Panc1 (cell line): ENCODE results near the gene CARTPT.

Source experiments
- TF ChIP-seq, protein P1 (sequence below), 2 experiments: IDR thresholded peaks; 2 replicates each; pipeline ENCODE4 v1.6.1; 2011 to 2012; ENCODE audit warnings: low read depth in 2 of 2, control low read depth in 1 of 2, low read length in 1 of 2, mild to moderate bottlenecking in 1 of 2, moderate library complexity in 1 of 2; ENCODE audit not compliant: insufficient read depth in 1 of 2
- TF ChIP-seq, protein P2 (sequence below): fragments of 450-650 bp; IDR thresholded peaks from 2 replicates; pipeline ENCODE4 v1.5.1; 2017; ENCODE audit warnings: mild to moderate bottlenecking

DNA sequence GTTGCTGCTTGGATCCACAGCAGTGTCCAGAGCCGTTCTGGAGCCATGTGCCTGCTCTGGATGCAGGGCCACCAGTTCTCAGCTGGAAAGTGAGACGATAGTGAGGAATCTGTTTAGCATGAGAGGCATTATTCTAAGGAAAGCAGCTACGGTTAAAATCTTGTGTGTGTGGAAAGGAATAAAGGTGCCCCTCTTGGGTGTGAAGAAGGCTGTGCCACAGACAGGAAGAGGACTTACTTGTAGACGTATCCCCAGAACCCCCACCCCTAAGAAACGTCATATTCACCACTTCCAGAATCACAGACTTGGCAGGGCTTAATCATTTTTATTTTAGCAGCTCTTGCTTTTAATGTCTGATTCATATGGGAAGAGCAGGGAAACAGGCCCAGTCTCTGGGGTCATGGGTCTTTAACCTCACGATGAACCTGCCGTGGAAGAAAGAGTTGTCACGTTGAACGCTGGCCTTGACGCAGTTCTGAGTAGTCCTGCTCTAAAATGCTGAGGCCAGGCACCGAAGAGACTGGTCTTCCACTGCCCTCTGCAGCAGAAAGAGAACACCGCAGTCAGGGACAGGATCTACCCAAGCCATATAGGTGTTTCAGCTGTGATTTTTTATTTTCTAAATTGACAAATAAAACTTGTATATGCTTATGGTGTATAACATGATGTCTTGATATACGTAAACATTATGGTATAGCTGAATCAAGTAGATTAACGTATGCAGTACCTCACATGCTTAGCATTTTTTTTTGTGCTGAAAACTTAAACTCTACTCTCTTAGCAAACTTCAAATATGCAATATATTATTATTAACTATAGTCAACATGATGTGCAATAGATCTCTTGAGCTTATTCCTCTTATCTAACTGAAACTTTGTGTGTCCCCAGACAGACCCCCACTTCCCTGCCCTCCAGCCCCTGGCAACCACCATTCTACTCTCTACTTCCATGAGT, 38.8 kb downstream of the CARTPT start:
- TF ChIP-seq, protein P1, sequence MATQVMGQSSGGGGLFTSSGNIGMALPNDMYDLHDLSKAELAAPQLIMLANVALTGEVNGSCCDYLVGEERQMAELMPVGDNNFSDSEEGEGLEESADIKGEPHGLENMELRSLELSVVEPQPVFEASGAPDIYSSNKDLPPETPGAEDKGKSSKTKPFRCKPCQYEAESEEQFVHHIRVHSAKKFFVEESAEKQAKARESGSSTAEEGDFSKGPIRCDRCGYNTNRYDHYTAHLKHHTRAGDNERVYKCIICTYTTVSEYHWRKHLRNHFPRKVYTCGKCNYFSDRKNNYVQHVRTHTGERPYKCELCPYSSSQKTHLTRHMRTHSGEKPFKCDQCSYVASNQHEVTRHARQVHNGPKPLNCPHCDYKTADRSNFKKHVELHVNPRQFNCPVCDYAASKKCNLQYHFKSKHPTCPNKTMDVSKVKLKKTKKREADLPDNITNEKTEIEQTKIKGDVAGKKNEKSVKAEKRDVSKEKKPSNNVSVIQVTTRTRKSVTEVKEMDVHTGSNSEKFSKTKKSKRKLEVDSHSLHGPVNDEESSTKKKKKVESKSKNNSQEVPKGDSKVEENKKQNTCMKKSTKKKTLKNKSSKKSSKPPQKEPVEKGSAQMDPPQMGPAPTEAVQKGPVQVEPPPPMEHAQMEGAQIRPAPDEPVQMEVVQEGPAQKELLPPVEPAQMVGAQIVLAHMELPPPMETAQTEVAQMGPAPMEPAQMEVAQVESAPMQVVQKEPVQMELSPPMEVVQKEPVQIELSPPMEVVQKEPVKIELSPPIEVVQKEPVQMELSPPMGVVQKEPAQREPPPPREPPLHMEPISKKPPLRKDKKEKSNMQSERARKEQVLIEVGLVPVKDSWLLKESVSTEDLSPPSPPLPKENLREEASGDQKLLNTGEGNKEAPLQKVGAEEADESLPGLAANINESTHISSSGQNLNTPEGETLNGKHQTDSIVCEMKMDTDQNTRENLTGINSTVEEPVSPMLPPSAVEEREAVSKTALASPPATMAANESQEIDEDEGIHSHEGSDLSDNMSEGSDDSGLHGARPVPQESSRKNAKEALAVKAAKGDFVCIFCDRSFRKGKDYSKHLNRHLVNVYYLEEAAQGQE (IDR thresholded peaks at IDR 0.05; ENCODE audit: insufficient read depth in 1 of 2, low read depth in 2 of 2, low read length in 1 of 2) = no peak
- TF ChIP-seq, protein P2, sequence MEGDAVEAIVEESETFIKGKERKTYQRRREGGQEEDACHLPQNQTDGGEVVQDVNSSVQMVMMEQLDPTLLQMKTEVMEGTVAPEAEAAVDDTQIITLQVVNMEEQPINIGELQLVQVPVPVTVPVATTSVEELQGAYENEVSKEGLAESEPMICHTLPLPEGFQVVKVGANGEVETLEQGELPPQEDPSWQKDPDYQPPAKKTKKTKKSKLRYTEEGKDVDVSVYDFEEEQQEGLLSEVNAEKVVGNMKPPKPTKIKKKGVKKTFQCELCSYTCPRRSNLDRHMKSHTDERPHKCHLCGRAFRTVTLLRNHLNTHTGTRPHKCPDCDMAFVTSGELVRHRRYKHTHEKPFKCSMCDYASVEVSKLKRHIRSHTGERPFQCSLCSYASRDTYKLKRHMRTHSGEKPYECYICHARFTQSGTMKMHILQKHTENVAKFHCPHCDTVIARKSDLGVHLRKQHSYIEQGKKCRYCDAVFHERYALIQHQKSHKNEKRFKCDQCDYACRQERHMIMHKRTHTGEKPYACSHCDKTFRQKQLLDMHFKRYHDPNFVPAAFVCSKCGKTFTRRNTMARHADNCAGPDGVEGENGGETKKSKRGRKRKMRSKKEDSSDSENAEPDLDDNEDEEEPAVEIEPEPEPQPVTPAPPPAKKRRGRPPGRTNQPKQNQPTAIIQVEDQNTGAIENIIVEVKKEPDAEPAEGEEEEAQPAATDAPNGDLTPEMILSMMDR = peak; percentile 91
